NOMO-1 treated with dmso at 0.1 percent for 144 hours (cell line): Measurements from ENCODE around the gene KCNG2.
"Not testable (repeated sequence)": the region's sequence is repeated elsewhere in the genome, so short reads cannot be mapped to it uniquely, and the experiment has no call there.

Experiments used
- DNase-seq: peaks from one replicate; lab custom pipeline; 2025; ENCODE audit not compliant: unreplicated experiment; lab: John Stamatoyannopoulos, UW

Gene KCNG2, protein sequence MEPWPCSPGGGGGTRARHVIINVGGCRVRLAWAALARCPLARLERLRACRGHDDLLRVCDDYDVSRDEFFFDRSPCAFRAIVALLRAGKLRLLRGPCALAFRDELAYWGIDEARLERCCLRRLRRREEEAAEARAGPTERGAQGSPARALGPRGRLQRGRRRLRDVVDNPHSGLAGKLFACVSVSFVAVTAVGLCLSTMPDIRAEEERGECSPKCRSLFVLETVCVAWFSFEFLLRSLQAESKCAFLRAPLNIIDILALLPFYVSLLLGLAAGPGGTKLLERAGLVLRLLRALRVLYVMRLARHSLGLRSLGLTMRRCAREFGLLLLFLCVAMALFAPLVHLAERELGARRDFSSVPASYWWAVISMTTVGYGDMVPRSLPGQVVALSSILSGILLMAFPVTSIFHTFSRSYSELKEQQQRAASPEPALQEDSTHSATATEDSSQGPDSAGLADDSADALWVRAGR

DNA sequence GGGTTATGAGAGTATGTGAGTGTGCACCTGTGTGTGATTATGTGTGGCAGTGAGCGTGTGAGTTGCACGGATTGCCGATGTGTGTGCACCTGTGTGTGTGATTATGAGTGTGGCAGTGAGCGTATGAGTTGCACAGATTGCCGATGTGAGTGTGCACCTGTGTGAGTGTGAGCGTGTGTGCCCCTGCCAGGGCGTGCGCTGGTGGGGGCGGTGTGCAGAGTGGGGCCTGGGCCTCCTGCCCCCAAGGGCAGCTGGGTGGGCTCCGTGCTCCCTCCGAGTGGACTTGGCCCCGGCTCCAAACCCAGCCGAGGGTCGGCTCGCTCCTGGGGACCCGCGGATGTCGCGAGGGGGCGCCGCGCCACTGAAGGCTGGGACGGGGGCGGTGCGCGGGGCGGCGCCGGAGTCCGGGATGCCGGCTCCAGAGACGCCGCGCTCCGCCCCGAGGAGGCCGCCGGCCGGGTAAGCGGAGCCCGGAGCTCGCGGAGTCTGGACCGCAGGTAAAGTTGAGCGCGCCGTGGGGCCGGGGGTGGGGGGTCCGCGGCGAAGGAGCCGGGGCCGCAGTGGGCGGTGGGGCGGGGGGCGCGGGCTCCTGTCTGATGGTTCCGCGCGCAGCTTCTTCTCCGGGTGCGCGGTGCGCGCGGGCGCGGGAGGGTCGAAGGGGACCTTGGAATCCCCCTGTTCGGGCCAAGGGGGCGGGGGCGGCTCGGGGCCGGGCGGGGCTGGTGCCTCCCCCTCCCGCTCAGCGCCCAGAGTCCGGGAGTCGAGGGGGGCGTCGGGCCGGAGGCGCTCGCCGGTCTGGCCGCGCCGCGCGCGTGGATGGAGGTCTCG lies at the start of gene KCNG2:
TSS of gene KCNG2 (plus strand) at position 421 of the 828 bp plus-strand sequence. CDS start 65,730 bp downstream, outside the sequence.
- DNase-seq, result no peak

GRCh38 chr18:79748321-79749180 lies 49.2 kb upstream of the KCNG2 start:
- no peak for DNase-seq

- DNase-seq, result no peak
These were observed 48.2 kb upstream of the KCNG2 start for GRCh38 chr18:79749251-79750191.

DNA sequence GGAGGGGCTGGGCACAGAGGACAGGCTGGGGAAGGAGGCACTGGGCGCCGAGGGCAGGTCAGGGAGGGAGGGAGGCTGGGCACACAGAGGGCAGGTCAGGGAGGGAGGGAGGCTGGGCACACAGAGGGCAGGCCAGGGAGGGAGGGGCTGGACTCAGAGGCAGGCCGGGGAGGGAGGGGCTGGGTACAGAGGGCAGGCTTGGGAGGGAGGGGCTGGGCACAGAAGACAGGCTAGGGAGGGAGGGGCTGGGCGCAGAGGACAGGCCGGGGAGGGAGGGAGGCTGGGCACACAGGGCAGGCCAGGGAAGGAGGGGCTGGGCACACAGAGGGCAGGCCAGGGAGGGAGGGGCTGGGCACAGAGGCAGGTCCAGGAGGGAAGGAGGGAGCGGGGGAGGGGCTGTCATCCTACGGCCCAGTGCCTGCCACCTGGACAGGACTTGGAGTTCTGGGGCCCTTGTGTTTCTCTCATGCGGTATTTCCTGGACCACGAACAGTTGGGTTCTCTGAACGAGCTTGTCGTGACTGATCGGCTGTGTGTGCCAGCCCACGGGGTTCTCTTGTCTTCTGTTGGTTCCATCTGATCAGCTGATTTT lies 46.7 kb upstream of the KCNG2 start:
- DNase-seq, result no peak

DNA sequence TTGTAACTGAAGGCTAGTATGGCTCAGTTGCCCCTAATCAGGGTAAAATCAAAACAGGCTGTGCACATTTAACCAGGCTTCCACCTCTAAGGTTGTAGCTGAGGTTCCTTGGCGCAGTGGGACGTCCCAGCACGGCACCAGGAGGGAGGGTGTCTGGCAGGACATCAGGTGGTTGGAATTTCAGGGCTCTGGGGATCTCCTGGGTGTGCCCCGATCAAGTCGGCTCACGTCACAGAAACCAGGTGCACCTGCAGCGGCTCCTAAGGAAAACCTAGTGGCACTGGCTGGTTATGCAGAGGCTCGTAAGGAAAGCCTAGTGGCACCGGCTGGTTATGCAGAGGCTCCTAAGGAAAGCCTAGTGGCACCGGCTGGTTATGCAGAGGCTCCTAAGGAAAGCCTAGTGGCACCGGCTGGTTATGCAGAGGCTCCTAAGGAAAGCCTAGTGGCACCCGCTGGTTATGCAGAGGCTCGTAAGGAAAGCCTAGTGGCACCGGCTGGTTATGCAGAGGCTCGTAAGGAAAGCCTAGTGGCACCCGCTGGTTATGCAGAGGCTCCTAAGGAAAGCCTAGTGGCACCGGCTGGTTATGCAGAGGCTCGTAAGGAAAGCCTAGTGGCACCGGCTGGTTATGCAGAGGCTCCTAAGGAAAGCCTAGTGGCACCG lies 45.7 kb upstream of the KCNG2 start:
- not testable (repeated sequence) for DNase-seq

DNA sequence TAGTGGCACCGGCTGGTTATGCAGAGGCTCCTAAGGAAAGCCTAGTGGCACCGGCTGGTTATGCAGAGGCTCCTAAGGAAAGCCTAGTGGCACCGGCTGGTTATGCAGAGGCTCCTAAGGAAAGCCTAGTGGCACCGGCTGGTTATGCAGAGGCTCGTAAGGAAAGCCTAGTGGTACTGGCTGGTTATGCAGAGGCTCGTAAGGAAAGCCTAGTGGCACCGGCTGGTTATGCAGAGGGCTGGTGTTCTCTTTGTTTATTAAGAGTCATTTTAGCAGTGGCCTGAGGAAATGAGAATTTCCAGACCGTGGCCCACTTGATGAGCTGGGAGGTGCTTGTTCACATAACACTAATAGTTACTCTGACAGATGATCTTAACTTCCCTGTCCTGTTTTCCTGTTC lies 44.8 kb upstream of the KCNG2 start:
- not testable (repeated sequence) for DNase-seq

- DNase-seq, result no peak
These were observed 44.3 kb upstream of the KCNG2 start for GRCh38 chr18:79753391-79753851.

DNA sequence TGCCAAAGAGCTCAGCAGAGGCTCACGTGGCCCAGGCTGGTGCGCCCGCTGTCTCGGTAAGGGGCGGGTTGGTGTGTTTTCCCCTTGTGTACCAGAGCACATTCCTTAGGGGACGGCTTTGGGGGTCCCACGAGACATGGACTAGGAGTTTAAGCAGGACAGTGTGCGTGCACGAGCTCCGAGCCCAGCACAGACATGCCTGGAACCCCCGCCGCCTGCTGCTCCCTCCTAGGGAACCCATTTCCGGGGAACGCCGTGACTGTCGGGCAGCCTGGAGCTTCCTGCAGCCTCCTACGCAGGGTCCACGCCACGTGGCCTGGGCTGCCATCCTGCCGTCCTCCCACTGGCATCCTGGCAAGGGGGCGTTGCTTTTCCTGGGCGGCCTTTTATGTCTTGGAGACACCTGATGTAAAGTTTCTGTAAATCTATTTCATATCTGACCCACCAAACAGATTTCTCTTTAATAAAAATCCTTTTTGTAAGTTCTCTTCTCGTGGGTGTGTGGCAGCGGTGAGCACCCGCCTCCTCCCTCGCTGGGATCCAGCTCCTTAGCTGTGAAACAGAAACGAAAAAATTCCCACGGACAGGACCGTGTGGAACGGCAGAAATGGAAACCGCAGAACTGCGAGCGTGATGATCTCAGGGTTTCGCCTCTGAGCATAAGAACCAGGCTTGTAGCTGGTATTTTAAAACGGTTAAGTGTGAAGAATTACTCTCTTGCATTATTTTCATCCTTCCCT lies 43.5 kb upstream of the KCNG2 start:
- no peak for DNase-seq

GRCh38 chr18:79754831-79755351 lies 42.8 kb upstream of the KCNG2 start:
- no peak for DNase-seq

- no peak for DNase-seq
These were observed 42.1 kb upstream of the KCNG2 start for GRCh38 chr18:79755496-79756142.

DNA sequence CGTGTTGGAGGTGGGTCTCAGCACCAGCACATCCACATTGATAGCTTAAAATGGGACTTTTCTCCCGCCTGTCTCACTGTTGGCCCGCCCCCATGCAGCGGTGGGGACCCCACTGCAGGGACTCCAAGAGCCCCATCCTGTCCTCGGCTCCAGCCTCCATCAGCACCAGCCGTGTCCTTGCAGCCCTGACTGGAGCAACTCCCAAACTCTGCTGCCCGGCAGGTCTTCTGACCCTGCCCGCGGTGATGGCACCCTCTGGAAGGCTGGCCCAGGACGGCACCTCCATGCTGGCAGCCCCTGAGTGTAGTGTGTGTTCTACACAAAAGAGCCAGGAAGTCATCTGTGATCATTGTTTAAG lies 41.6 kb upstream of the KCNG2 start:
- no peak for DNase-seq

DNA sequence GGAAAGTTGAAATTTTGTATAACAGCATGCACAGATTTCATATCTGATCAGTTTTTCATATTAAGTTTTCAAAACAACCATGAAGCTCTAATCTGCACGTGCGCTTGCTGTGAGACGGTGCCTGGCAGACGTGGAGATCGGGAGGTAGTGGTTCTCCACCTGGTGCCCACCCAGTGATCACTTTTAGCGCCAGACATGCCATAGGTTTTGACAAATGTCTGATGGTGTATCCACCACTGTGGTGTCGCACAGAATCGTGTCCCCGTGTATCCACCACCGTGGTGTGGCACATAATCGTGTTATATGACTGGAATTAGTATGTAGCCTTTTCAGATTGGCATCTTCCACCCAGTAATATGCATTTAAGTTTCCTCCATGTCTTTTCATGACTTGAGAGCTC lies 40.9 kb upstream of the KCNG2 start:
- no peak for DNase-seq

DNA sequence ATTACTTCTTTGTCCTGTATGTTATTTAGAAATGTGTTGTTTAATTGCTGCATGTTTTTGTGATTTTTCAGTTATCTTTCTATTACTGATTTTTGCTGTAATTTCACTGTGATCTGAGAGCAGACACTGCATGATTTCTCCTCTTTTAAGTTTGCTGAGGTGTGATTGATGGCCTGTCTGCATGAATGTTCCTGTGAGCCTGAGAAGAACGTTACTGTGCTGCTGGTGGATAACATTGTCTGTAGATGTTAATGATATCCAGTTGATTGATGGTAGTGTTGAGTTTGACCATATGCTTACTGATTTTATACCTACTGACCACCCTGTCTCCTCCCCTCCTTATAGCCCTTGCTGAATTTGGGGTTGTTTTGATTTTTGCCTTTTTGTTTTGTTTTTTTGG lies 37.4 kb upstream of the KCNG2 start:
- no peak for DNase-seq

- DNase-seq, result no peak
These were observed 36.9 kb upstream of the KCNG2 start for GRCh38 chr18:79760881-79761280.

DNA sequence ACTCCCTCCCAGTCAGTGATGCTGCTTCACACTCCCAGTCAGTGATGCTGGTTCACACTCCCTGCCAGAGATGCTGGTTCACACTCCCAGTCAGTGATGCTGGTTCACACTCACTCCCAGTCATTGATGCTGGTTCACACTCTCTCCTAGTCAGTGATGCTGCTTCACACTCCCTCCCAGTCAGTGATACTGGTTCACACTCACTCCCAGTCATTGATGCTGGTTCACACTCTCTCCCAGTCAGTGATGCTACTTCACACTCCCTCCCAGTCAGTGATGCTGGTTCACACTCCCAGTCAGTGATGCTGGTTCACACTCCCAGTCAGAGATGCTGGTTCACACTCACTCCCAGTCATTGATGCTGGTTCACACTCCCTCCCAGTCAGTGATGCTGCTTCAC lies 34.3 kb upstream of the KCNG2 start:
- DNase-seq, result no peak

DNA sequence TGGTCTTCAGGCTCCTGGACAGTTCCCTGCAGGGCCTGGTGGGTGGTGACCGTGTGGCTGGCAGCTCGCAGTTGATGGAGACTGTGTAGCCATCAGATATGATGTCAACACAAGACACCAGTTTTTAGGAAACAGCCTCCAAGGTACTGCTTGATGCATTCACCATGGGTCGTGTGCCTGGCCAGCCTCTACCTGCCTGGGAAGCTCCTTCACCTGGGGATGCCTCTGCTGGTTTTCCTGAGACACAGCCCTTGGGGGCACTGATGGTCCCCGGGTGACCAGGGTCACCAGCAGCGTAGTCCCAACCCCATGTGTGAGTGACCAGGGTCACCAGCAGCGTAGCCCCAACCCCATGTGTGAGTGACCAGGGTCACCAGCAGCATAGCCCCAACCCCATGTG lies 33.6 kb upstream of the KCNG2 start:
- no peak for DNase-seq

GRCh38 chr18:79765491-79766245 lies 32.1 kb upstream of the KCNG2 start:
- DNase-seq, result no peak
